OCI-LY7 (cell line): ENCODE measurements around the gene KCNJ15. TPM values are rescaled to one million over a fixed set of nuclear protein-coding genes. Genes with fewer than 3 reads are reported as not detected.

Source experiments
- BruUV-seq: library from RNA; stranded (reverse); fragments of 400-500 nt; replicated peaks from 2 replicates; lab custom pipeline; 2021; lab: Mats Ljungman, UMichigan
- CTCF ChIA-PET: fragments of 300-600 bp; sonication (Branson Sonifier 250); formaldehyde crosslinking; loops from one replicate; lab custom pipeline; 2022; ENCODE audit warnings: antibody characterized with exemption; ENCODE audit not compliant: unreplicated experiment; lab: Charles Lee
- POLR2A ChIA-PET: fragments of 300-600 bp; sonication (Branson Sonifier 250); formaldehyde crosslinking; loops from one replicate; lab custom pipeline; 2022; ENCODE audit warnings: antibody characterized with exemption; lab: Charles Lee
- DNase-seq: peaks from one replicate; pipeline ENCODE4 v3.0.0-alpha.2; 2015; ENCODE audit warnings: low spot score
- H2AFZ ChIP-seq: fragments of 200-600 bp; sonication (generic), shearing (Covaris generic); 2 replicates; pipeline ENCODE4 v1.6.1; 2014; ENCODE audit warnings: mild to moderate bottlenecking, antibody characterized with exemption, low read length, moderate library complexity
- H3K27ac ChIP-seq: fragments of 200-600 bp; sonication (generic); 2 replicates; pipeline ENCODE4 v1.5.1; 2014; ENCODE audit warnings: mixed run types, low read depth, mild to moderate bottlenecking, moderate library complexity, low read length, inconsistent platforms; ENCODE audit not compliant: poor library complexity, severe bottlenecking
- H3K36me3 ChIP-seq: fragments of 200-600 bp; sonication (generic); 2 replicates; pipeline ENCODE4 v1.6.1; 2014; ENCODE audit warnings: mild to moderate bottlenecking, antibody characterized with exemption, low read length, moderate library complexity, mixed read lengths; ENCODE audit not compliant: insufficient read depth
- H3K4me1 ChIP-seq: fragments of 200-600 bp; sonication (generic); 2 replicates; pipeline ENCODE4 v1.5.1; 2014; ENCODE audit warnings: mild to moderate bottlenecking, low read length; ENCODE audit not compliant: insufficient read depth, poor library complexity, severe bottlenecking
- H3K4me2 ChIP-seq: fragments of 200-600 bp; sonication (generic); 2 replicates; pipeline ENCODE4 v1.6.1; 2014; ENCODE audit warnings: mild to moderate bottlenecking, low read length
- H3K4me3 ChIP-seq: fragments of 200-600 bp; sonication (generic); 2 replicates; pipeline ENCODE4 v1.5.1; 2014; ENCODE audit warnings: mild to moderate bottlenecking, low read depth, low read length; ENCODE audit not compliant: poor library complexity, severe bottlenecking
- H3K79me2 ChIP-seq: fragments of 200-600 bp; sonication (generic); 2 replicates; pipeline ENCODE4 v1.6.1; 2016; ENCODE audit warnings: low read depth, mild to moderate bottlenecking, low read length, moderate library complexity, mixed read lengths; ENCODE audit not compliant: insufficient read depth
- H3K9me2 ChIP-seq: fragments of 200-600 bp; sonication (generic); 2 replicates; pipeline ENCODE4 v1.6.1; 2016; ENCODE audit warnings: mild to moderate bottlenecking, low read length, mixed read lengths; ENCODE audit not compliant: insufficient read depth
- H3K9me3 ChIP-seq: fragments of 200-600 bp; sonication (generic); 2 replicates; pipeline ENCODE4 v1.6.1; 2014; ENCODE audit warnings: mild to moderate bottlenecking, mixed run types, low read length, mixed read lengths
- H4K20me1 ChIP-seq: fragments of 200-600 bp; sonication (generic); 2 replicates; pipeline ENCODE4 v1.6.1; 2014; ENCODE audit warnings: mild to moderate bottlenecking, antibody characterized with exemption, low read length, moderate library complexity, mixed read lengths; ENCODE audit not compliant: insufficient read depth
- EZH2phosphoT487 ChIP-seq: fragments of 200-600 bp; sonication (generic); IDR thresholded peaks from 2 replicates; pipeline ENCODE4 v1.6.1; 2018; ENCODE audit warnings: low read depth, borderline replicate concordance, mild to moderate bottlenecking, mixed run types, antibody characterized with exemption, low read length, moderate library complexity, mixed read lengths
- intact Hi-C: fragments of 100-400 bp; cut with micrococcal nuclease; formaldehyde crosslinking; loops from one replicate; pipeline ENCODE4 v1.10.0; 2022; ENCODE audit not compliant: unreplicated experiment
- total RNA-seq, 2 experiments: library from RNA; depleted of rRNA in 1 of 2; stranded (reverse); fragments of >200 nt in 1 of 2; shearing (Covaris generic) in 1 of 2; gene quantifications; 2 replicates each; pipeline ENCODE4 v1.2.3, GENCODE V29; 2014 to 2022
- TF ChIP-seq, protein P1 (sequence below): fragments of 200-600 bp; sonication (generic); conservative IDR thresholded peaks from 2 replicates; pipeline ENCODE4 v1.5.1; 2014; ENCODE audit warnings: mild to moderate bottlenecking, antibody characterized with exemption, low read length, moderate library complexity, mixed read lengths

KCNJ15 gene
- total RNA-seq, 2 experiments from 2014 or later: not detected

DNA sequence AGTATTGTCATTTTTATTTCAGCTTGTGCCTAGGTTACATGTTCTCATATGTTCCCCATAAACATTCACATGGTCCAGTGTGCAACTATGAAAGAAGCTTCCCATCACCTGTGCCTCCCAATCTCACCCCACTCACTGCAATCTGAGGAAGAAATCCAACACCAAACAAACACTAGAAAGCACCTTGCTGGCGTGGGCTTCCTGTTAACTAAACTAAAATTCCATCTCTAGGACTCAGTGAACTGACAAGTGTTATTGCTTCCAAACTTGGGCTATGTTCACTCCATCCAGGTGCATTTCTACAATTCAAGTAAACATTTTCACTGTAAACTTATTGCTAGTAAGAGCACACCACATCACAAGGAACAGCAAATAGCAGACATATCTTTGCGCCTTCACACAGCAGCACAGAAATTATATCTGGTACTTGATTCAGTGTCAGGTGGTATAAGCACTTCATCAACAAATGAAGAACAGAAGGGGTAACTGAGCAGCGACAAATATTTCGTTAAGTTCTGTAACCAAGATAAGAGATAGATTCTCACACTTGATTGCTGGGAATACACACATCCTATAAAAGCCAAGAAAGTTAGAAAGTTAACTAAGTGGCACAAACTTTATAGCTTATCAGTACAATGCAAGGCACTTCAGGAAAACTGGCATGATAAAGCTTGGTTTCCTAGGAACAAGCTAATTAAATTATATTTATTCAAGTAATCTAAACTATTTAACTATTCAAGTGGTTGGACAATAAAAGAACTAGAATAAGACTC lies 8.9 kb upstream of the KCNJ15 start:
- BruUV-seq: no TSS peak
- TF ChIP-seq EZH2phosphoT487: no peak
- TF ChIP-seq, protein P1, sequence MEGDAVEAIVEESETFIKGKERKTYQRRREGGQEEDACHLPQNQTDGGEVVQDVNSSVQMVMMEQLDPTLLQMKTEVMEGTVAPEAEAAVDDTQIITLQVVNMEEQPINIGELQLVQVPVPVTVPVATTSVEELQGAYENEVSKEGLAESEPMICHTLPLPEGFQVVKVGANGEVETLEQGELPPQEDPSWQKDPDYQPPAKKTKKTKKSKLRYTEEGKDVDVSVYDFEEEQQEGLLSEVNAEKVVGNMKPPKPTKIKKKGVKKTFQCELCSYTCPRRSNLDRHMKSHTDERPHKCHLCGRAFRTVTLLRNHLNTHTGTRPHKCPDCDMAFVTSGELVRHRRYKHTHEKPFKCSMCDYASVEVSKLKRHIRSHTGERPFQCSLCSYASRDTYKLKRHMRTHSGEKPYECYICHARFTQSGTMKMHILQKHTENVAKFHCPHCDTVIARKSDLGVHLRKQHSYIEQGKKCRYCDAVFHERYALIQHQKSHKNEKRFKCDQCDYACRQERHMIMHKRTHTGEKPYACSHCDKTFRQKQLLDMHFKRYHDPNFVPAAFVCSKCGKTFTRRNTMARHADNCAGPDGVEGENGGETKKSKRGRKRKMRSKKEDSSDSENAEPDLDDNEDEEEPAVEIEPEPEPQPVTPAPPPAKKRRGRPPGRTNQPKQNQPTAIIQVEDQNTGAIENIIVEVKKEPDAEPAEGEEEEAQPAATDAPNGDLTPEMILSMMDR: no peak
- Histone ChIP-seq H3K4me3 (no peak overlapping the region), H2AFZ (no peak overlapping the region), H3K4me2 (no peak overlapping the region), H3K9me3 (no peaks in the 10 kb centered on the region), H3K79me2 (no peaks in the 10 kb centered on the region), H3K27ac (no peak overlapping the region), H4K20me1 (no peaks in the 10 kb centered on the region), H3K4me1 (no peaks in the 10 kb centered on the region), H3K9me2 (no peaks in the 10 kb centered on the region), H3K36me3 (no peaks in the 10 kb centered on the region)
- DNase-seq: no peak
- CTCF ChIA-PET: interaction anchor here (0.6 kb wide), 1 partner anchor 705 kb away, joined by 3 read pairs; no protein-coding TSS in a partner anchor
- intact Hi-C loops: no loop called here
- POLR2A ChIA-PET: no interaction called here

DNA sequence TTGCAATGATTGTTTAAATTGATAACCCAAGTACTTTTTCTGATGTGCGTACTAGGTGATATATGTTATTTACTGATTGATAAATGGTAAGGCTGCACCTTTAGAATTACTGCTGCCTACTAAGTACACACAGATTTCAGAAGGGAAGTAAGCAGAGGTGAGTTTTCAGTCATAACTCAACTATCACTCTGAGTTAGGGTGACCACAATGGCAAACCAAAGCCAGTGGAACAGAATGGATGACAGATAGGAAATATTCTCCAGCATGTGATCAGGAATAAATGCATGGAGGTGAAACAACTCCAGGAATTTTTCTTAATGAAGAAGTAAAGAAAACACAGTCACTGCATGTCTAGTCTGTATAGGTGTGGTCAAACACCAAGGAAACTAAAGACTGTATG lies 7.5 kb upstream of the KCNJ15 start:
- no peak for DNase-seq
- Histone ChIP-seq H3K4me2 (no peak overlapping the region), H3K79me2 (no peaks in the 10 kb centered on the region), H4K20me1 (no peaks in the 10 kb centered on the region), H3K36me3 (no peaks in the 10 kb centered on the region), H3K4me3 (no peak overlapping the region), H3K27ac (no peak overlapping the region), H3K4me1 (no peaks in the 10 kb centered on the region), H3K9me3 (no peaks in the 10 kb centered on the region), H3K9me2 (no peaks in the 10 kb centered on the region), H2AFZ (no peak overlapping the region)
- ChIA-PET POLR2A (no interaction called here), CTCF (no interaction called here)
- BruUV-seq: no TSS peak
- intact Hi-C loops: no loop called here
- TF ChIP-seq, protein P1: no peak
- no peak for TF ChIP-seq EZH2phosphoT487

DNA sequence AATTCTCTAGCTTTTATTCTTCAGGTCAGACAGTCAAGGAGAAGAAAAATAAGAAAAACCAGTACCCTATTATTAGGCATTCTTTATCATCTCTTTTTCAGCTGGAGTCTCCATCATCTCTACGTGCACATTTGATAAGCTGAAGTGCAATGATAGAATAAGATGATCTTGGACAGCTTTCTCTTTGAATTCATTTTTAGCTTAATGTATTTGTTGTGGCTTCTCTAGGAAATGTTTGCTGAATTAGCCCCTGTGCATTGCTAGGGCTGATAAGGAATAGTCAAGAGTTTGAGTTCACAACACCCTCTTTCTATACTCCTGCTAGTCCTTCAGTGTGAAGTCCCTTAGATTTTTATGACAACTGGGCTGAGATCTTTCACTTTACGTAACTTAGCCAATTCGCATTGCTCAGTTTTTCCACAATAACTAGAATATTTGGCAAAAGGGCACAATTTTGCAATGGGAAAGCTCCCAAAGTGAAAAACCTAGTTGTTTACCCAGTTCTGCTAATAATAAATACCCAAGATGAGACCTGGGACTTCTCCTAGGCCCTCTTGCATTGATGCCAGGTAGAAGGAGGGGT lies 7.0 kb upstream of the KCNJ15 start:
- POLR2A ChIA-PET: no interaction called here
- H2AFZ ChIP-seq: no peak overlapping the region
- H3K9me3 ChIP-seq: no peaks in the 10 kb centered on the region
- H3K4me1 ChIP-seq: no peaks in the 10 kb centered on the region
- no peaks in the 10 kb centered on the region for H4K20me1 ChIP-seq
- H3K4me2 ChIP-seq: no peak overlapping the region
- DNase-seq: no peak
- H3K36me3 ChIP-seq: no peaks in the 10 kb centered on the region
- BruUV-seq: no TSS peak
- H3K4me3 ChIP-seq: no peak overlapping the region
- TF ChIP-seq, protein P1: no peak
- TF ChIP-seq EZH2phosphoT487: no peak
- no peaks in the 10 kb centered on the region for H3K9me2 ChIP-seq
- H3K79me2 ChIP-seq: no peaks in the 10 kb centered on the region
- H3K27ac ChIP-seq: no peak overlapping the region
- CTCF ChIA-PET: no interaction called here
- intact Hi-C loops: no loop called here
